Lower leg skin (tissue), 3 donors: ENCODE data around the gene C1QL3.

ENCODE experiments used
- CTCF ChIP-seq, 3 donors: fragments of 450-650 bp; IDR thresholded peaks; one replicate each; pipeline ENCODE4 v1.5.1; 2016; ENCODE audit warnings: antibody characterized with exemption in 3 of 3, mild to moderate bottlenecking in 3 of 3, moderate library complexity in 2 of 3
- POLR2A ChIP-seq, 2 donors: fragments of 450-650 bp; IDR thresholded peaks; one replicate each; pipeline ENCODE4 v1.6.1; 2016 to 2017; ENCODE audit warnings: antibody characterized with exemption in 2 of 2, mild to moderate bottlenecking in 1 of 2, moderate library complexity in 1 of 2

- no peak for TF ChIP-seq CTCF (IDR thresholded peaks at IDR 0.05)
- no peak for TF ChIP-seq POLR2A (IDR thresholded peaks at IDR 0.05)
Measured at GRCh38 chr10:16527452-16527851, 5.8 kb upstream of the C1QL3 start.
